ENCODE measurements around the gene HLA-E.

DNA sequence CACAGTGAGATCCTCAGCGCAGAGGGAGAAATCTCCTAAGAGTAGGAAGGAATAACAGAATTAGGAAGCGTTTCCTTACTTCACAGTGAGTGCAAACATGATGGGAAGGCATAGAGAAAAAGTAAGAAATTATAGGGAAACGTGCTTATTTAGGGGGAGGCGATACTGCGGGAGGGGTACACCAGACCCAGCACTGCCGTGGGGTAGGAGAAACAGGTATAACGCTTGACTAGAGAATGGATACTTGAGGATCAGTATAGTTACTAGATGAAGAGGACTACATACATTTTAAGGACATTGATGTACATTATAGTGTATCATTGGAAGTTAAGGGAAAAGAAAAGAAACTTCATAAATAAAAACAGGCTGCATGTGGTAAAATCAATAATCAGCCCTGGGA, 26.8 kb upstream of the HLA-E start:
- TF ChIP-seq POLR2A (IDR thresholded peaks at IDR 0.05) = no peak
- TF ChIP-seq, protein P1, sequence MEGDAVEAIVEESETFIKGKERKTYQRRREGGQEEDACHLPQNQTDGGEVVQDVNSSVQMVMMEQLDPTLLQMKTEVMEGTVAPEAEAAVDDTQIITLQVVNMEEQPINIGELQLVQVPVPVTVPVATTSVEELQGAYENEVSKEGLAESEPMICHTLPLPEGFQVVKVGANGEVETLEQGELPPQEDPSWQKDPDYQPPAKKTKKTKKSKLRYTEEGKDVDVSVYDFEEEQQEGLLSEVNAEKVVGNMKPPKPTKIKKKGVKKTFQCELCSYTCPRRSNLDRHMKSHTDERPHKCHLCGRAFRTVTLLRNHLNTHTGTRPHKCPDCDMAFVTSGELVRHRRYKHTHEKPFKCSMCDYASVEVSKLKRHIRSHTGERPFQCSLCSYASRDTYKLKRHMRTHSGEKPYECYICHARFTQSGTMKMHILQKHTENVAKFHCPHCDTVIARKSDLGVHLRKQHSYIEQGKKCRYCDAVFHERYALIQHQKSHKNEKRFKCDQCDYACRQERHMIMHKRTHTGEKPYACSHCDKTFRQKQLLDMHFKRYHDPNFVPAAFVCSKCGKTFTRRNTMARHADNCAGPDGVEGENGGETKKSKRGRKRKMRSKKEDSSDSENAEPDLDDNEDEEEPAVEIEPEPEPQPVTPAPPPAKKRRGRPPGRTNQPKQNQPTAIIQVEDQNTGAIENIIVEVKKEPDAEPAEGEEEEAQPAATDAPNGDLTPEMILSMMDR (IDR thresholded peaks at IDR 0.05) = no peak

Data from vagina (tissue), 2 donors.